HG03108 (cell line): ENCODE measurements around the gene ALKBH6.
A peak's percentile ranks its signal among the peaks of the same experiment; 100 is the strongest.
"Not testable (repeated sequence)": the region's sequence is repeated elsewhere in the genome, so short reads cannot be mapped to it uniquely, and the experiment has no call there.

ENCODE experiments used
- ATAC-seq: cut with Tn5 transposase; IDR thresholded peaks from one replicate; pipeline ENCODE4 v1.9.1; 2021; ENCODE audit warnings: moderate library complexity; ENCODE audit not compliant: unreplicated experiment

Gene ALKBH6

DNA sequence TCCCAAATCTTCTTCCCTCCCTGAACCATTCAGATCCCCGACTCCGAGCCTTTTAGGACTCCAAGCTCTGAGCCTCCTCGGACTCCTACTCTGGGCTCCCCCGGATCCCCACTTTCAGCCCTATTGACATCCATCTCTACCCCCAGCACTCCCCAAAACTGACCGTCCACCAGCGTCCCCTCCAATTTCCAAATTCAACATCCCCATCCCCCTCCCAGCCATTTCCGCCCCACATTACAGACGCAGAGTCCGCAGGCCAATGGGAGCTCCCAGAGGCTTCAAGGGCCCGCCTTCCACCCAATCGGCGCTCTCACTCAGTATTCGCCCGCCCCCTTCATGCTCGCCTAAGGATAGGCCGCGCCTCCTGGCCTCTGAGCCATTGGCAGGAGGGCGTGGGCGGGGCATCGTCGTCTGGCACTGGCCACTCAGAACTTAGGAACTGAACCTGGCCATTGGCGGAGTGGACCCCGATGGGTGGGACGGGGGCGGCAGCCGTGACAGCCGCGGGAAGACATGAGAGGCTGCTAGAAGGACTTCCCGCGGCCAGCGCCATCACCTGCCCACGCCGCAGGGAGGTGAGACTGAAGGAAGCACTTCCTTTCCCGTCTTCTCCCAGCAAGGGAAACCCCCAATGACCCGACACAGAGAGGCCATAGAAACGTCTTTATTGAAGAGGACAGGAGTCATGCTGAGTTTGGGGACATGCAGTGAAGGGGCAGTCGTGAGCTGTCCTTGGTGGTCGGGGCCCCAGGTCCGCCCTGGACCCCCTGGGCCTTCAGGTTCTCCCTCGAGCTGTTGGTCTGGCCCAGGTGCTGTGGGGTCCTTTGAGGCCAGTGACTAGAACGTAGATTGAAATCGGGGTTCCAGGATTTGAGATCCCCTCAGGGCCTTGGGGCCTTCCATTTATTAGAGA is at the start of gene ALKBH6:
Gene ALKBH6, minus strand, starts transcription at position 202 of the 913 bp plus-strand sequence. CDS start 816 bp downstream, outside the sequence.
- peak; percentile 95 for ATAC-seq

DNA sequence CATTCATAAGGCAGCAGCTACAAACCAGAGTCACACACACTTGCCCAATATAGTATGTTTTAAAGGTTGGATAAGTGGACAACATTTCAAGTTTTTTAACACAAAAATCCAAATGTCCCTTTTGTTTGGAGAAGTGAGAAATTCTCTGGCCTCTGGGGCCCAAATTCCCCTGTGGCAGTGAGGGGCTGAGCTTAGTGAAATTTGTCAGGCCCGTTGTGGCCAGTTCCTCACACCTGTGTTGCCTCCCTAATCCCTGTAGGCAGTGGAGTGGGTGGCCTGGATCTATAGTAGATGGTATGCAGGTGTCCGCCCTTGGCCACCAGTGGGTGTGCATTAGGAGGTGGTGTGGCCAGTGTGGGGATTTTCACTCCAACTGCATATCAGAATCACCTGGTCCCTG is 47.4 kb upstream of the ALKBH6 start:
- ATAC-seq = no peak

DNA sequence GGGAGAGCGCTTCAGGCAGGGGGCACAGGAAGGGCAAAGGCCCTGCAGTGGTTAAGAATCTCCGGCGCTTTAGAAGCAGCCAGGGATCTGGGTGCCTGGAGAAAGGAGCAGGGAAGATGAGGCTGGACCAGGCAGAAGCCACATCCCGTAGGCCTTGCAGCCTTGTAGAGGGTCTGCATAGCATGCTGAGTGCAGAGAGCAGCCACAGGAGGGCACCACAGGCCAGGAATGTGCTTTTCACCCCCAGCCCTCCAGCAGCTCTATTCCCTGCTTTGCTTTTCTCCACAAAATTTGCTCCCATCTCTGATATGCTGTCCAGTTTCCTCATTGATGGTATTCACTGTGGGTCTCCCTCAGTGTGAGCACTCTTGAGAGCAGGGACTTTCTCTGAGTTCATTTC is 46.4 kb upstream of the ALKBH6 start:
- no peak for ATAC-seq

DNA sequence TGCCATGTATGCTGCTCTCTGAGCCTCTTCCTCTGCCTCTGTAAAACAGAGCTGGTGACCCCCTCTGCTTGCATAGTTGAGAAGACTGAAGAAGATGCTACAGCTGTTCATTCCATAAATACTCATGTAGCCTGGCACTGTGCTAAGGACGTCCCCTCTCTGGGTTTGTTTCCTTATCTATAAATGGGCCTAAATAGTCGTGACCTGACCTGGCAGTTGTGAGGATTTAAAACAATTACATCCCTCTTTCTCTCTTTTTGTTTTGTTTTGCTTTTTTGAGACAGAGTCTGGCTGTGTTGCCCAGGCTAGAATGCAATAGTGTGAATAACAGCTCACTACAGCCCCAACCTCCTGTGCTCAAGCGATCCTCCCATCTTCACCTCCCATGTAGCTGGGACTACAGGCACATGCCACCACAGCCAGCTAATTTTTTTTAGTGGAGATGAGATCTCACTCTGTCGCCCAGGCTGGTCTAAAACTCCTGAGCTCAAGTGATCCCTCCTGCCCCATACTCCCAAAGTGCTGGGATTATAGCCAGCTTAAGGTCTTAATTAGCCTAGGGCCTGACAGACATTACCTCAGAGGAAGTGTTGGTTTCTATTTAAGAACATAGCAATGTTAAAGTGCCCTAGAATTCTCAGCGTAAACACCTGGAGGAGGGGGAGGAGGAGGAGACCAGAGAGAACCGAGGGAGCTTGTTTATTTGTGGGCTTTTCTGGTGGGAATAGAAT is 45.3 kb upstream of the ALKBH6 start:
- no peak for ATAC-seq

DNA sequence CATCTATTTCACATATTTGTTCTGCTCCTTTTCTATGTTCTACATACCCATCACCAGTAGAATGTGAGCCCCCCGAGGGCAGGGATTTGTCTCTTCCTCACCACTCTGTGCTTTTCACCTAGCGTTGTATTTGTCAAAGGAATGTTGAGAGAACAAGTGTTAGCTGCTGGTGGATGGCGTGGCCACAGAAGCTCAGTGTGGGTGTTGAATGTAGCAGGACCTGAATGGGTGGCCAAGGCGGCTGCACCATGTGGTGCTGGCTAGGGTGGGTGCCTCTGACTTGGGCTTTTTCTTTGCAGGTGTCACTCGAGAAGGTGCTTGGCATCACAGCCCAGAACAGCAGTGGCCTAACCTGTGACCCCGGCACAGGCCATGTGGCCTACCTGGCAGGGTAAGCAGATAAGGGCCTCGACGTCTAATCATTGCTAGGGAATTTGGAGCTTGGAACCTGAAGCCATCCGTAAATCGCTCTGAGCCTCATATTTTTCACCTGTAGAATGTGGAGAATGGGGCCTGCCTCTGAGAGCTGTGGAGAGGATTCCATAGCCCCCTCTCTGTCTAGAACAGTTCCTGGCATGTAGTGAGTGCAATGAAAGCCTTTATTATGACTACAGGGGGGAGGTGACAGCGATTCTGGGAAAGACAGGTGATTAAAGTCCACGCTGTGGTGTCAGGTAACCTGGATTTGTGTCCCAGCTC is 44.6 kb upstream of the ALKBH6 start:
- no peak for ATAC-seq

DNA sequence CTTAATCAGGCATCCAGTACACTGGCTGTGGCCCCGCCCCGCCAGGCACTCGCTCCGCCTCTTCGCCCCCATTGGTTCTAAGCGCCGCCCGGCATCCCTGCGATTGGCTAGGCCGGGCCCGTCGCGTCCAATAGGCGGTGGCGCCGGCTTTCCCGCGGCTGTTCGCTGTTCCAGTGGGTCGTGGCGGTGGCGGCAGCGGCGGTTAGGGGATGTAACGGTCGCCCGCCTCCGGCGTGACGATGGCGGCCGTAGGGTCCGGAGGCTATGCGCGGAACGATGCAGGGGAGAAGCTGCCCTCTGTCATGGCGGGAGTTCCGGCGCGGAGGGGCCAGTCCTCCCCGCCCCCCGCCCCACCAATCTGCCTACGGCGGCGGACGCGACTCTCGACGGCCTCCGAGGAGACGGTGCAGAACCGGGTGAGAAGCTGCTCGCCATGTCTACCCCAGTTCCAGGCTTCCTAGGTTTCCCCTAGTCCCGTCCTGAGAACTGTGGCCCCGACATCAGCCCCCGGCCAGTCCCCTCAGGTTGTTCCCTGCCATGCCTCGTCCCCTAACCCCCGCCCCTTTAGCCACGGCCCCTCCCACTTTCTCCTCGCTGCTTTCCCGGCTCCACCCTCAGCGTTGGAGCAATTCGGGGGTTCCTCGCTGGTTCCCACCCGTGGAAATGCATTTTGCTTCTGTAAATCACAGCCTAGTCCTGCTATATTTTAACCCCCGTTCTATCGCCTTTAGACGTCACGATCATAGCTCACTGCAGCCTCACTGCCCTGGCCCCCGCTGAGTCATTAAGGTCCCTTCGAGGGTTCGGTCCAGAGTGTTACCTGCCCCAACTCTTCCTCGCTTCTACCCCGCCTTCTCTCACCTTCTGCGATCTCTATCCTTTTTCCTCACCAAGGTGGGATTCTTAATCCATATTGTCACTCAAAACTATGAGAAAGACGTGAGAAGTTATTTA is 41.0 kb upstream of the ALKBH6 start, which contains the start of gene WDR62:
Gene WDR62, plus strand, starts transcription at position 165 of the 954 bp plus-strand sequence. Its CDS starts 75 bp downstream, at position 240.
- ATAC-seq = peak; percentile 64

DNA sequence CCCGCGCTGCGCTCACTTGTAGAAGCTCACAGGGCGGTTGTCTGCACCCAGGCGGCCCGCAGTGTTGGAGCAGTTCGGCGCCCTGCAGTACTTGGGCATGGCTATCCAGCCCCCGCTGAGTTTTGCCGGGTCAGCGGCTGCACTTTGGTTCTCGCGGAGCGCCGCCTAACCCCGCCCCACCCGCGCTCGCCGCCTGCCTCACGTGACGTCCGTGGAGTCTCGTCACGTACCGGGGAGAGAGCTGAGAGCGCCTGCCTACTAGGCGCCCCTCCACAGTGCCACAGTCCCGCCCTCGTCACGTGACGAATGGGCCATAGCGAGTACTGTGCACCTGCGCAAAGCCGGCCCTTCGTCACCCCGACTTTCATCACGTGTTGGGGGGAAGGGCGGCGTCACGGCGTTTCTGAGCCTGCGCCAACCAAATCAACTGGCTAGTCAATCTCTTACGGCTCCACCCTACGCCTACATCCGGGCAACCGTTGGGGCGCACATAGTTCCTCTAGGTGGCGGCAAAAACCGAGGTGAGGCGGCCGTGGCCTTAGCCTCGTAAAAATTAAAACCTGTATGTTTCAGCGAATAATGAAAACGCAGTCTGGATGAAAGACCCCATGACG is 40.2 kb upstream of the ALKBH6 start, which contains the start of gene THAP8:
Gene THAP8, minus strand, starts transcription at position 167 of the 614 bp plus-strand sequence. Its CDS starts 68 bp downstream, at position 99.
- peak; percentile 74 for ATAC-seq

DNA sequence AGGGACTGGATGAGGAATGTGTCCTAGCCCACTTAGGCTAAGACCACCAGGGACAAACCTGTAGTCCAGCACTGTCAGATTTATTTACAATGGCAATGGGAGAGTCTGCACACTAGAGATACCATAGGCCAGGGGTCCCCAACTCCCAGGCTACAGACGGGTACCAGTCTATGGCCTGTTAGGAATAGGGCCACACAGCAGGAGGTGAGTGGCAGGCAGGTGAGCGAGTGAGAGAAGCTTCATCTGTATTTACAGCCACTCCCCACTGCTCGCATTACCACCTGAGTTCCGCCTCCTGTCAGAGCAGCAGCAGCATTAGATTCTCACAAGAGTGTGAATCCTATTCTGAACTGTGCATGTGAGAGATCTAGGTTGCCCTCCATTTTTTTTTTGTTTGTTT is 37.6 kb upstream of the ALKBH6 start:
- no peak for ATAC-seq

DNA sequence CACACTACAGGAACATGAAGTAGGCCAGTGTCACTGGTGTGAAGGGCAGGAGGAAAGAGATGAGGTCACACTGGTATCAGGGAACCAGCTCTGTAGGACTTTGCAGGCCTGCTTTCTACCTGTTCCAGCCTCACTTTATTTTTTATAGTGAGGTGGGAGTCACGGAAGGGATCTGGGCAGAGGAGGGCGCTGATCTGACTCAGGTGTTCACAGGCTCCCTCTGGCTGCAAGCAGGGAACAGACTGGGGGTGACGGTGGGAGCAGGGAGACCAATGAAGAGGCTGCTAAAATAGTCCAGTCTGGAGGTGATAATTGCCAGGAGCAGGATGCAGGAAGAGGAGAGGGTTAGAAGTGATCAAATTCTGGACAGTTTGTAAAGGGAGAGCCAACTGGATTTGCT is 37.2 kb upstream of the ALKBH6 start:
- no peak for ATAC-seq

DNA sequence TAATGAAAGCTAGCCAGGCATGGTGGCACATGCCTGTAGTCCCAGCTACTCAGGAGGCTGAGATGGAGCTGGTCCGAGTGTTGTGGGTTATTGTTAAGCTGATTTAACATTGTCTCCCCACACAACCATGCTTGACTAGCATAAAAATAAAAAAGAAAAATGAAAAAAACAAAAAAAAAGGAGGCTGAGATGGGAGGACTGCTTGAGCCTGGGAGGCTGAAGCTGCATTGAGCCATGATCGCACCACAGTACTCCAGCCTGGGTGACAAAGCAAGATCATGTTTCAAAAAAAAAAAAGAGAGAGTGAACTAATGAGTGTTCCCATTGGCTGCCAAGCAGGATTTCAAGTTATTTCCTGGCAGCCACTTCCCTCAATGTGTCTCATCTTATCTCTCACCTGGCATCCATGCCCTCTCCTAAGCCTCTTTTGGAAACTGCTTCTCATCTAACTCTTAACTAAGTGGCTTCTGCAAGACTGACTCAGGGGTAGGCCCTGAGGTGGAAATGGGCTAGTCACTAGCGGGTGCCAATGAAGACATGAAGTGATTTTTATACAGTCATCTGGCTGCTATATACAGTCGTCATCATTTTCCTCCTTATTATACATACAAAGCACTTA is 35.2 kb upstream of the ALKBH6 start:
- ATAC-seq = no peak

DNA sequence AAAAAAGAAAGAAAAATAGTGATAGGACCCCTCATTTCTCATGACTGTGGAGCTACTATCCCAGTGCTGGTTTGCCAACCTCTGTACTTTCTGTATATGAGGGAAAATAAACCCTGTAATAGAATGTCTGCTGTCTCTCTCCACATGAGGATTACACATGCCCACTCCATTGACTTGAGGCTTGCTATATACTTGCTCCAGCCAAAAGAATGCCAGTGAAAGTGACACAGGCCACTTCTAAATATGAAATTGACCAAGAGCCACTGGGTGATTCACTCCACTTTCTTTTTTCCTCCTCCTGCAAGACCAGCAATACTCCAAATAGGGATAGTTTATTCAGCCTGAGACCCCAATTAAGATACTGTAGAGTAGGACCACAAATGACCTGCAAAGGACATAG is 33.8 kb upstream of the ALKBH6 start:
- ATAC-seq = no peak

DNA sequence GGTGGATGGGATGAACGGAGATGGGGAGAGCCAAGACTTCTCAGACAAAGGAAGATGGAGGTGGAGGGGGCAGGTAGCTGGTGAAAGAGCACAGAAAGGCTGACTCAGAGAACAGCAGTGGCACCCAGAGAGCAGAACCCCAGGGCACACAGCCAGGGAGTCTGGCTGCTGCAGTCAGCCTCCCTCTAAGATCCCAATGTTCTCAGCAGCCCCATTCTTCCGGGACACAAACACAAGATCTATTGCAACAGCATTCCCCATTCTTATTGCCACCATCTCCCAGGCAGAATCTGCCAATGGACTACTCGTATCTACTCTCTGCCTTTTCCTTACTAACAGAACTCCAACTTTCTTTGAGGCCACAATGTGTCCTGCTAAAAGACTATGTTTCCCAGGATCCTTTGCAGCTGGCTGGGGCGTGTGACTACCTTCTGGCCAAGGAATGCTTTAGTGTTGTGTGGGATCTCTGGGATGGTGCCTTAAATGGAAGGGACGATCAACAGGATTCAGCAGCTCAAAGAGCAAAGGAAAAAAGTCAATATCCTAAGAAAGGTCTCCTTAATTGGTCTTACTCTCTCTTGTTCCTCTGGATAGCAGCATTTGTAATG is 32.5 kb upstream of the ALKBH6 start:
- no peak for ATAC-seq

DNA sequence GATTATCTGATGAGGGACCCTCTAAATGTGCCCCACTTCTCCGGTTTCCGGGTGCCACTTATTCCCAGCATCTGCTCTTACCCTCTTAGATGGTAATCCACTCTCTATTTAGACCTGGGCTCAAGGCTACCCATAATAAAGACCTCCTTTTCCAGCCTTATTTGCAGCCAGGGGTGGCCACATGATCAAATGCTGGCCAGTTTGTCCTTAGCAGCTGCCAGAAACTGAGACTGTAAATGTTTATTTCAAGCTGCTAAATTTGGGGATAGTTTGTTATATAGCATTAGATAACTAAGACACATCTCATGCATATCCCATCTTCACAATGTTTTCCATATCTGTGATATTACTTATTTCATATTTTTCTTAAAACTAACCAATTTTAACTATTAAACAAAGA is 29.9 kb upstream of the ALKBH6 start:
- ATAC-seq = no peak

DNA sequence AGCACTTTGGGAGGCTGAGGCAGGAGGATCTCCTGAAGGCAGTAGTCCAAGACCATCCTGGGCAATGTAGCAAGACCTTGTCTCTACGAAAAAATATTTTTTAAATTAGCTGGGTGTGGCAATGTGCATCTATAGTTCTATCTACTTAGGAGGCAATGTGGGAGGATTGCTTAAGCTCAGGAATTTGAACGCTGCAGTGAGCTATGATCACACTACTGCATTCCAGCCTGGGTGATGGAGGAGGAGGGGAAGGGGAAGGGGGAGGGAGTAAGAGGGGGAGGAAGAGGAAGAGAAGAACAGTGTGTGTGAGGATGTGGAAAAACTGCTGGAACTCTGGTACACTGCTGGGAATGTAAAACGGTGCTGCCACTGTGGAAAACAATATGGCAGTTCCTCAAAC is 27.8 kb upstream of the ALKBH6 start:
- no peak for ATAC-seq

DNA sequence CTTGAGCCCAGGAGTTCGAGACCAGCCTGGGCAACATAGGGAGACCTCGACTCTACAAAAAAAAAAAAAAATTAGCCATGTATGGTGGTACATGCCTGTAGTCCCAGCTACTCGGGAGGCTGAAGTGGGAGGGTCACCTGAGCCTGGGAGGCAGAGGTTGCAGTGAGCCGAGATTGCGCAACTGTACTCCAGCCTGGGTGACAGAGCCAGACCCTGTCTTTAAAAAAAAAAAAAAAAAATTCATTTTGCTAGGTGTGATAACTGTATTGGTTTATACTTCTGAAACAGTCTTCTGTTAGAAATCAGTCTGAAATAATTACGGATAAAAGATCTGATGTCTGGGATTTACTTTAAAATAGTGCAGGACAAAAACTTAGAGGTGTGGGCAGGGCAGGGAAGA is 27.1 kb upstream of the ALKBH6 start:
- ATAC-seq = not testable (repeated sequence)

DNA sequence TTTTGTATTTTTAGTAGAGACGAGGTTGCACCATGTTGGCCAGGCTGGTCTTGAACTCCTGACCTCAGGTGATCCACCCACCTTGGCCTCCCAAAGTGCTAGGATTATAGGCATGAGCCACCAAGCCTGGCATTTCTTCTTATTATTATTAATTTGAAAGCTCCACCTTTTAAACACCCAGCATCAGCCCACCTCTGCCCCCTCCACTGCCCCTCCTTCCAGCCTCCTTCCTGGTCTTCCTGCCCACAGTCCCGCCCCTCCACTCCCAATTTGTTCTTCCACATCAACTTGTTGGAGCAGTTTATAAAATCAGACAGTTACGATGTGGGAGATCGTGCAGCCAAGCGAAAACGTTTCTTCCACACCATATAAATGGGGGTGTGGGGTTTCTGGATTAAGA is 26.5 kb upstream of the ALKBH6 start:
- ATAC-seq = no peak

DNA sequence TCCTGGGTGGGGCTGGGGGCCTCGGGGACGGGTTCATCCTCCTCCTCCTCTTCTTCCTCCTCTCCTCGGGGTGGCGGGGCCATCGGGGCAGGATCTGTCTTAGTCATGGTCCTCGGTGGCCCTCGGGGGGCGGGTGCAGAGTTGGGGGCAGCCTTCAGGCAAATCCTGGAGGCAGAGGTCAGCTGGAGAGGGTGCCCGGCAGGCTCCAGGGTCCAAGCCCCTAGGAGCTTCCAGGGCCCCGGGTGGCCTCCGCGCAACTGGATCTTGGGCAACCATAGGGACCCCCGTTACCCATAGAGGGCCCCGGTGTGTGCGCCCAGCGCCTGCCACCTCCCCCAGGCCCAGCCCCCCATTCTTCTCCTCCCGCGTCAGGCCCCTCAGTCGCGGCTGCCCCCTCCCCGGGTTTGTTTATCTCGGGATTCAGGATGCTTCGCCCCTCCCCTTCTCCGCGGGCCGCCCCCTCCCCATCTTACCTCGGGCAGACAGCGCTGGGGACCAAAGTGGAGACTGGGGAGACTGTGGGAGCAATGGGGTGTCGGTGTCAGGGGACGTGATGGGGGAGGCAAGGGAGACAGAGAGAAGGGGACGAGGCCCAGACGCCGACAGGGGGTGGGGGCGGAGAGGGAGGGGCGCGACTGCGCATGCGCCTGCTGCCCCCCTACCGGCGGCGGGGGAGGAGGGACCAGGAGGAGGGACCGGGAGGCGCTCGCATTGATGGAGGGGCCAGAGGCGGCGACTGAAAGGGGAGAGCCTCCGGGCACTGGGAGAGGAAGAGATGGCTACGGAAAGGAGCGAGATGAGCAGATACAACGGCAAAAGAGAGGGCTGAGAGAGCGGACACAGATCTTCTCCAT is 18.5 kb upstream of the ALKBH6 start, which contains the start of gene CLIP3:
Gene CLIP3, minus strand, starts transcription at position 623 of the 854 bp plus-strand sequence. Its CDS starts 516 bp downstream, at position 107.
- no peak for ATAC-seq

DNA sequence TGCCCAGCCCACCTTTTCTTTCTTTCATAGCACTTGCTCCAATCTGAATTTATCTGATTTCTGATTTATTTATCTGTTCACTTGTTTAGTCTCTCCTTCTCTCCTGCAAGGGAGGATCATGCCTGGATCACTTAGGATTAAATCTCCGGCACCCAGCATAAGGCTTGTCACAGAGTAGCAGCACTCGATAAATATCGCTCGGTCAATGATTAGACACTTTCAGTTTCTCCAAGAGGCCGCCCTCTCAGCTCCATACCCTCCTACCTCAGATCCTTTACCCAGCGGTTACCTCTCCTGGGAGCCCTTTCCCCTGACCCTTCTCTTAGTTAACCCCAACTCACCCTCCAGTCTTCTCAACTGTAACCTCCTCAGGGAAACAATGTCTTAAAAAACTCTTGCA is 17.3 kb upstream of the ALKBH6 start:
- ATAC-seq = no peak
